Caco-2 (cell line): Measurements from ENCODE around the gene LRIG1. TPM values are rescaled to one million over a fixed set of nuclear protein-coding genes. Genes with fewer than 3 reads are reported as not detected.

Source experiments
- BruUV-seq: library from RNA; stranded (reverse); fragments of 400-500 nt; replicated peaks from 2 replicates; lab custom pipeline; 2021; lab: Mats Ljungman, UMichigan
- CTCF ChIA-PET: fragments of 300-600 bp; sonication (Branson Sonifier 250); formaldehyde crosslinking; loops from one replicate; lab custom pipeline; 2022; ENCODE audit warnings: antibody characterized with exemption; lab: Charles Lee
- POLR2A ChIA-PET: fragments of 300-600 bp; sonication (Branson Sonifier 250); formaldehyde crosslinking; loops from one replicate; lab custom pipeline; 2022; ENCODE audit warnings: antibody characterized with exemption; lab: Charles Lee
- DNase-seq, 2 experiments: peaks; one replicate each; pipeline versions ENCODE4 v3.0.0 to v3.0.0-alpha.2; 2020 to 2022
- H3K27me3 ChIP-seq: replicated peaks from 2 replicates; pipeline ENCODE4 v1.6.0; 2011; ENCODE audit warnings: low read length; ENCODE audit not compliant: control insufficient read depth, insufficient read depth
- H3K36me3 ChIP-seq: 2 replicates; pipeline ENCODE4 v1.5.1; 2011; ENCODE audit warnings: low read length; ENCODE audit not compliant: control insufficient read depth, insufficient read depth
- H3K4me1 ChIP-seq: fragments of 250-450 bp; sonication (Bioruptor Pico); 2 replicates; pipeline ENCODE4 v1.5.1; 2020; ENCODE audit warnings: mild to moderate bottlenecking
- H3K4me3 ChIP-seq: 2 replicates; pipeline ENCODE4 v1.5.1; 2011; ENCODE audit warnings: low read depth, mild to moderate bottlenecking, control low read depth, low read length
- H3K9me3 ChIP-seq: fragments of 250-450 bp; sonication (Bioruptor Pico); 2 replicates; pipeline ENCODE4 v1.5.1; 2020; ENCODE audit warnings: mild to moderate bottlenecking, moderate library complexity
- H3K27ac Mint-ChIP-seq: one replicate; pipeline ENCODE4 v1.8.0; 2022; ENCODE audit warnings: mixed read lengths; ENCODE audit not compliant: unreplicated experiment
- H3K27me3 Mint-ChIP-seq: one replicate; pipeline ENCODE4 v1.8.0; 2022; ENCODE audit warnings: mixed read lengths; ENCODE audit not compliant: insufficient read depth, unreplicated experiment
- H3K36me3 Mint-ChIP-seq: one replicate; pipeline ENCODE4 v1.8.0; 2022; ENCODE audit warnings: mild to moderate bottlenecking, mixed read lengths; ENCODE audit not compliant: insufficient read depth, unreplicated experiment
- H3K4me1 Mint-ChIP-seq: one replicate; pipeline ENCODE4 v1.8.0; 2022; ENCODE audit warnings: low read depth, mixed read lengths; ENCODE audit not compliant: unreplicated experiment
- H3K4me3 Mint-ChIP-seq: one replicate; pipeline ENCODE4 v1.8.0; 2022; ENCODE audit warnings: mild to moderate bottlenecking, moderate library complexity, mixed read lengths; ENCODE audit not compliant: unreplicated experiment
- H3K9me3 Mint-ChIP-seq: one replicate; pipeline ENCODE4 v1.8.0; 2022; ENCODE audit warnings: mixed read lengths; ENCODE audit not compliant: unreplicated experiment
- CTCF ChIP-seq, 2 experiments: fragments of 200-600 bp in 1 of 2; IDR thresholded peaks; 1 replicate in 1 of 2; 2 replicates in 1 of 2; pipeline versions ENCODE4 v1.5.1 to v1.8.0; 2011 to 2022; ENCODE audit warnings: antibody characterized with exemption in 1 of 2, control low read depth in 1 of 2, inconsistent platforms in 1 of 2, low read depth in 1 of 2, low read length in 1 of 2, mild to moderate bottlenecking in 1 of 2, moderate library complexity in 1 of 2; ENCODE audit not compliant: insufficient read depth in 1 of 2, severe bottlenecking in 1 of 2, unreplicated experiment in 1 of 2
- intact Hi-C: fragments of 100-400 bp; cut with micrococcal nuclease; formaldehyde crosslinking; loops from one replicate; pipeline ENCODE4 v1.10.0; 2022; ENCODE audit not compliant: unreplicated experiment
- total RNA-seq: library from RNA; stranded (reverse); gene quantifications from 2 replicates; pipeline ENCODE4 v1.2.3, GENCODE V29; 2022

The LRIG1 gene
- total RNA-seq, 1 experiment from 2014 or later: 43.4 TPM

- H3K36me3 ChIP-seq: peaks cover 3% of the 10 kb centered on the region
- TF ChIP-seq CTCF (IDR thresholded peaks at IDR 0.05; ENCODE audit: insufficient read depth in 1 of 2, low read depth in 1 of 2, low read length in 1 of 2, severe bottlenecking in 1 of 2, unreplicated experiment in 1 of 2): no peak
- CTCF ChIA-PET: no interaction called here
- no peaks in the 10 kb centered on the region for H3K27me3 ChIP-seq
- no peak overlapping the region for H3K4me3 ChIP-seq
- no peaks in the 10 kb centered on the region for H3K9me3 ChIP-seq
- intact Hi-C loops: no loop called here
- H3K36me3 Mint-ChIP-seq: no peaks in the 10 kb centered on the region
- no peak overlapping the region for H3K4me3 Mint-ChIP-seq
- H3K4me1 ChIP-seq: no peaks in the 10 kb centered on the region
- no peak for DNase-seq
- H3K4me1 Mint-ChIP-seq: peaks cover 11% of the 10 kb centered on the region
- no peak overlapping the region for H3K27ac Mint-ChIP-seq
- POLR2A ChIA-PET: no interaction called here
- BruUV-seq: no TSS peak
- H3K9me3 Mint-ChIP-seq: no peaks in the 10 kb centered on the region
- H3K27me3 Mint-ChIP-seq: no peaks in the 10 kb centered on the region
These were observed 69.9 kb downstream of the LRIG1 start for GRCh38 chr3:66430876-66431275.

- no peaks in the 10 kb centered on the region for H3K9me3 ChIP-seq
- Mint-ChIP-seq H3K4me3 (no peak overlapping the region), H3K36me3 (peaks cover 9% of the 10 kb centered on the region), H3K27me3 (no peaks in the 10 kb centered on the region), H3K9me3 (no peaks in the 10 kb centered on the region), H3K4me1 (peaks cover 11% of the 10 kb centered on the region), H3K27ac (no peak overlapping the region)
- TF ChIP-seq CTCF (IDR thresholded peaks at IDR 0.05; ENCODE audit: insufficient read depth in 1 of 2, low read depth in 1 of 2, low read length in 1 of 2, severe bottlenecking in 1 of 2, unreplicated experiment in 1 of 2): no peak
- no peaks in the 10 kb centered on the region for H3K4me1 ChIP-seq
- peaks cover 5% of the 10 kb centered on the region for H3K36me3 ChIP-seq
- intact Hi-C loops: no loop called here
- POLR2A ChIA-PET: no interaction called here
- no peak overlapping the region for H3K4me3 ChIP-seq
- no peaks in the 10 kb centered on the region for H3K27me3 ChIP-seq
- no peak for DNase-seq
- BruUV-seq: no TSS peak
- CTCF ChIA-PET: no interaction called here
These were observed 72.1 kb downstream of the LRIG1 start for GRCh38 chr3:66428733-66429132.

GRCh38 chr3:66427951-66428474 is 72.8 kb downstream of the LRIG1 start:
- ChIA-PET POLR2A (no interaction called here), CTCF (no interaction called here)
- Mint-ChIP-seq H3K4me3 (no peak overlapping the region), H3K27ac (no peak overlapping the region), H3K4me1 (peaks cover 11% of the 10 kb centered on the region), H3K9me3 (no peaks in the 10 kb centered on the region), H3K27me3 (no peaks in the 10 kb centered on the region), H3K36me3 (peaks cover 14% of the 10 kb centered on the region)
- no peak for DNase-seq
- no peaks in the 10 kb centered on the region for H3K4me1 ChIP-seq
- H3K9me3 ChIP-seq: no peaks in the 10 kb centered on the region
- TF ChIP-seq CTCF (IDR thresholded peaks at IDR 0.05; ENCODE audit: insufficient read depth in 1 of 2, low read depth in 1 of 2, low read length in 1 of 2, severe bottlenecking in 1 of 2, unreplicated experiment in 1 of 2): no peak
- H3K27me3 ChIP-seq: no peaks in the 10 kb centered on the region
- intact Hi-C loops: no loop called here
- BruUV-seq: no TSS peak
- H3K4me3 ChIP-seq: no peak overlapping the region
- H3K36me3 ChIP-seq: peaks cover 7% of the 10 kb centered on the region
